A673 (cell line): ENCODE results near the gene NFATC3. TPM values are rescaled to one million over a fixed set of nuclear protein-coding genes. Genes with fewer than 3 reads are reported as not detected.
"Not testable (repeated sequence)": the region's sequence is repeated elsewhere in the genome, so short reads cannot be mapped to it uniquely, and the experiment has no call there.

Experiments used
- BruUV-seq: library from RNA; stranded (reverse); fragments of 400-500 nt; replicated peaks from 2 replicates; lab custom pipeline; 2021; lab: Mats Ljungman, UMichigan
- CTCF ChIA-PET: fragments of 300-600 bp; sonication (Branson Sonifier 250); formaldehyde crosslinking; loops from one replicate; lab custom pipeline; 2022; ENCODE audit warnings: antibody characterized with exemption; lab: Charles Lee
- POLR2A ChIA-PET: fragments of 300-600 bp; sonication (Branson Sonifier 250); formaldehyde crosslinking; loops from one replicate; lab custom pipeline; 2022; ENCODE audit warnings: antibody characterized with exemption; ENCODE audit not compliant: low non-redundant PET; lab: Charles Lee
- DNase-seq: peaks from one replicate; pipeline ENCODE4 v3.0.0-alpha.2; 2015; ENCODE audit warnings: low spot score
- H3K27ac ChIP-seq: fragments of 200-600 bp; sonication (generic); 2 replicates; pipeline ENCODE4 v1.5.1; 2016; ENCODE audit warnings: mixed run types, low read depth, mild to moderate bottlenecking, mixed read lengths, antibody characterized with exemption, low read length; ENCODE audit not compliant: poor library complexity, severe bottlenecking
- H3K27me3 ChIP-seq: fragments of 200-600 bp; sonication (generic); replicated peaks from 2 replicates; pipeline ENCODE4 v1.6.1; 2017; ENCODE audit warnings: mixed run types, low read depth, mild to moderate bottlenecking, mixed read lengths, antibody characterized with exemption, low read length; ENCODE audit not compliant: insufficient read depth, poor library complexity
- H3K36me3 ChIP-seq: fragments of 200-600 bp; sonication (generic); 2 replicates; pipeline ENCODE4 v1.6.1; 2016; ENCODE audit warnings: mixed run types, mild to moderate bottlenecking, mixed read lengths, antibody characterized with exemption, low read length; ENCODE audit not compliant: insufficient read depth, poor library complexity, severe bottlenecking
- H3K4me1 ChIP-seq: fragments of 200-600 bp; sonication (generic); 2 replicates; pipeline ENCODE4 v1.6.1; 2017; ENCODE audit warnings: mixed run types, mild to moderate bottlenecking, mixed read lengths, antibody characterized with exemption, low read length; ENCODE audit not compliant: insufficient read depth, poor library complexity, severe bottlenecking
- H3K4me3 ChIP-seq: fragments of 200-600 bp; sonication (generic); 2 replicates; pipeline ENCODE4 v1.5.1; 2016; ENCODE audit warnings: low read depth, mixed run types, mild to moderate bottlenecking, mixed read lengths, low read length; ENCODE audit not compliant: poor library complexity, severe bottlenecking
- H3K9me3 ChIP-seq: fragments of 200-600 bp; sonication (generic); 2 replicates; pipeline ENCODE4 v1.6.1; 2016; ENCODE audit warnings: mixed run types, low read depth, mild to moderate bottlenecking, mixed read lengths, antibody characterized with exemption, low read length; ENCODE audit not compliant: poor library complexity, severe bottlenecking
- CTCF ChIP-seq: fragments of 300-800, 200-600 bp; sonication (generic); conservative IDR thresholded peaks from 2 replicates; pipeline ENCODE4 v1.5.1; 2017; ENCODE audit warnings: low read depth, mild to moderate bottlenecking, antibody characterized with exemption, low read length, moderate library complexity, mixed read lengths
- EZH2 ChIP-seq: fragments of 200-600 bp; sonication (generic); IDR thresholded peaks from 2 replicates; pipeline ENCODE4 v1.6.1; 2017; ENCODE audit warnings: borderline replicate concordance, low read depth, mild to moderate bottlenecking, mixed read lengths, antibody characterized with exemption, low read length; ENCODE audit not compliant: poor library complexity, severe bottlenecking
- intact Hi-C: fragments of 100-400 bp; cut with micrococcal nuclease; formaldehyde crosslinking; loops from one replicate; pipeline ENCODE4 v1.10.0; 2022; ENCODE audit not compliant: unreplicated experiment
- total RNA-seq: library from RNA; stranded (reverse); gene quantifications from 2 replicates; pipeline ENCODE4 v1.2.3, GENCODE V29; 2021

The NFATC3 gene
- total RNA-seq, 1 experiment from 2014 or later = 56.0 TPM

GRCh38 chr16:68162413-68162812 is 77.2 kb downstream of the NFATC3 start:
- no peaks in the 10 kb centered on the region for H3K9me3 ChIP-seq
- H3K4me3 ChIP-seq = no peak overlapping the region
- H3K36me3 ChIP-seq = peaks cover 11% of the 10 kb centered on the region
- no TSS peak for BruUV-seq
- intact Hi-C loops = no loop called here
- CTCF ChIA-PET = no interaction called here
- POLR2A ChIA-PET = no interaction called here
- H3K27ac ChIP-seq = no peak overlapping the region
- no peaks in the 10 kb centered on the region for H3K27me3 ChIP-seq
- H3K4me1 ChIP-seq = no peaks in the 10 kb centered on the region
- TF ChIP-seq CTCF = no peak
- TF ChIP-seq EZH2 = no peak
- no peak for DNase-seq

GRCh38 chr16:68163275-68163674 is 78.1 kb downstream of the NFATC3 start:
- H3K27me3 ChIP-seq, POLR2A ChIA-PET, CTCF ChIA-PET, H3K4me3 ChIP-seq, H3K36me3 ChIP-seq, BruUV-seq, DNase-seq, intact Hi-C loops, H3K4me1 ChIP-seq, H3K9me3 ChIP-seq, H3K27ac ChIP-seq: not testable (repeated sequence)

- intact Hi-C loops = no loop called here
- H3K4me3 ChIP-seq = no peak overlapping the region
- H3K4me1 ChIP-seq = no peaks in the 10 kb centered on the region
- TF ChIP-seq CTCF (no peak), EZH2 (no peak)
- ChIA-PET CTCF (no interaction called here), POLR2A (no interaction called here)
- H3K9me3 ChIP-seq = no peaks in the 10 kb centered on the region
- no peak overlapping the region for H3K27ac ChIP-seq
- BruUV-seq = no TSS peak
- DNase-seq = no peak
- no peaks in the 10 kb centered on the region for H3K27me3 ChIP-seq
- H3K36me3 ChIP-seq = peaks cover 6% of the 10 kb centered on the region
These were observed 81.1 kb downstream of the NFATC3 start for GRCh38 chr16:68166264-68166663.

GRCh38 chr16:68179196-68179795 is 94.1 kb downstream of the NFATC3 start:
- DNase-seq = no peak

More at GRCh38 chr16:68179196-68179795, 94.1 kb downstream of the NFATC3 start:
- intact Hi-C loops = no loop called here
- no peak overlapping the region for H3K27ac ChIP-seq
- CTCF ChIA-PET = interaction anchor here (0.6 kb wide), 1 partner anchor 28 kb away, joined by 5 read pairs; no protein-coding TSS in a partner anchor
- H3K36me3 ChIP-seq = peaks cover 21% of the 10 kb centered on the region
- H3K27me3 ChIP-seq = no peaks in the 10 kb centered on the region
- H3K4me1 ChIP-seq = no peaks in the 10 kb centered on the region
- no peak overlapping the region for H3K4me3 ChIP-seq
- POLR2A ChIA-PET = no interaction called here
- BruUV-seq = no TSS peak
- TF ChIP-seq CTCF (no peak), EZH2 (no peak)
- no peaks in the 10 kb centered on the region for H3K9me3 ChIP-seq
